ENCODE results near the gene EMSY. TPM values are rescaled to one million over a fixed set of nuclear protein-coding genes. Genes with fewer than 3 reads are reported as not detected.

The EMSY gene
- polyA plus RNA-seq, 1 donor from 2014 or later, result 25.0 TPM

DNA sequence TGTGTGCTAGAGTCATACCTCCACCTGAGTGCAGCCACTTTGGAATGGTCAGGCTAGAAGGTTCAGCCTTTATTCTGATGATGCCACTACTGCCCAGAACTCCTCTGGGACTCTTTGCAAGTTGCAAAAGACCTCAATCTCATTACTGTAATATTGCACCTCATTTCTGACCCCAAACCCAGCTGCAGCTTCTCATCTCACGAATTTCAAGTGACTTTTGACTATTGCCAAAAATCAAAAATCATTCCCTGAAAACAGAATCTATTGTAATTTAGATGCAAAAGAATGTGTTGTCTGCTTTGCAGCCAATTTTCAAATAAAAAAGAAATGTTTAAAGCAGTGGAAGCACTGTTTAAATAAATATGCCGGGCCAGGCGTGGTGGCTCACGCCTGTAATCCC lies 38.5 kb upstream of the EMSY start:
- H3K4me2 ChIP-seq (ENCODE audit: low read length), result no peak overlapping the region
- no peak overlapping the region for H2AFZ ChIP-seq (ENCODE audit: low read depth, low read length)
- H3K36me3 ChIP-seq (ENCODE audit: insufficient read depth, low read length), result no peaks in the 10 kb centered on the region
- H3K9me2 ChIP-seq (ENCODE audit: insufficient read depth, low read length), result no peaks in the 10 kb centered on the region
- no peaks in the 10 kb centered on the region for H3K79me2 ChIP-seq (replicated peaks; ENCODE audit: insufficient read depth, low read length)
- H3K9me3 ChIP-seq (ENCODE audit: low read length), result no peaks in the 10 kb centered on the region
- no peak overlapping the region for H3K4me3 ChIP-seq (ENCODE audit: low read length)
- TF ChIP-seq EP300 (conservative IDR thresholded peaks at IDR 0.05; ENCODE audit: poor library complexity, severe bottlenecking) (no peak), SMC3 (conservative IDR thresholded peaks at IDR 0.05; ENCODE audit: poor library complexity) (no peak), EZH2 (IDR thresholded peaks at IDR 0.05; ENCODE audit: borderline replicate concordance, insufficient read depth, low read length, poor library complexity, severe bottlenecking) (no peak), RAD21 (conservative IDR thresholded peaks at IDR 0.05) (no peak)
- no peak overlapping the region for H3K9ac ChIP-seq (ENCODE audit: low read length)
- H3K27me3 ChIP-seq (ENCODE audit: insufficient read depth, low read depth, low read length), result no peaks in the 10 kb centered on the region
- H4K20me1 ChIP-seq (ENCODE audit: insufficient read depth), result no peaks in the 10 kb centered on the region
- H3K27ac ChIP-seq (ENCODE audit: low read length), result no peak overlapping the region
- no peaks in the 10 kb centered on the region for H3F3A ChIP-seq (ENCODE audit: insufficient read depth, low read length, poor library complexity, severe bottlenecking)

DNA sequence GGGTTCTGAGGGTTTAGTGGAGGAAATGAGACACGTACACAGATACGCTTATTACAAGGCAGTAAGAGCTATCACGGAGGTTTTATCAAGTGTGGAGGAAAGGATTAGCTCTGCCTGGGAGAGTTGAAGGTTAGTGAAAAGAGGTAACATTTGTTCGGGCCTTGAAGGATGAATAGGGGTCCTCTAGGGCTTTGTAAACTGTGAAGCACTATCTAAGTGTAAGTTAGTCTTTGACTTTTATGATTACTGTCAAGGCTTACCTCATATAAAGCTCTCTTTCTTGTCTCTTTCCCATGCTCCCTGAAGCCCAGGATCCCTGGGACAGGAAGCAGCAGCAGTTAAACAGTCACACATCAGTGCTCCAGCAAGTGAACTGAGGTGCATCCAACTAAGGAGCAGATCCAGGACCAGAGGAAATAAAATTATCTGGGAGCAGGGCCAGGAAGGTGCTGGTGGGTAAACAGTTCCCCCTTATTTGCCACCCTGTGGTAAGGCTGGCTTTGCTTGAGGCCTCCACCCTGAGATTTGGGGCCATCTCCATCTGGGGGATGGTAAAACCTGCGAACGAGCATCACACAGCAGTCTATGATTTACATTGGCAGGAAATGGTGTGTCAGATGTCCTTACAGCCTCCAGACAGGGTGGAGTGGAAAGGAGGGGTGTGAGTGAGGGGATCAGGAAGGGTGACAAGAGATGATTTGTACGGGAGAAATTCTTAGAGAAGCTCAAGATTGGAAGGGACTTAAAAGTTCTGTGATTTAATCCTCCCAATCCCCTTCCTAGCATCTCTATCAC lies 36.5 kb upstream of the EMSY start:
- H3K4me3 ChIP-seq (ENCODE audit: low read length), result no peak overlapping the region
- TF ChIP-seq, protein P1, sequence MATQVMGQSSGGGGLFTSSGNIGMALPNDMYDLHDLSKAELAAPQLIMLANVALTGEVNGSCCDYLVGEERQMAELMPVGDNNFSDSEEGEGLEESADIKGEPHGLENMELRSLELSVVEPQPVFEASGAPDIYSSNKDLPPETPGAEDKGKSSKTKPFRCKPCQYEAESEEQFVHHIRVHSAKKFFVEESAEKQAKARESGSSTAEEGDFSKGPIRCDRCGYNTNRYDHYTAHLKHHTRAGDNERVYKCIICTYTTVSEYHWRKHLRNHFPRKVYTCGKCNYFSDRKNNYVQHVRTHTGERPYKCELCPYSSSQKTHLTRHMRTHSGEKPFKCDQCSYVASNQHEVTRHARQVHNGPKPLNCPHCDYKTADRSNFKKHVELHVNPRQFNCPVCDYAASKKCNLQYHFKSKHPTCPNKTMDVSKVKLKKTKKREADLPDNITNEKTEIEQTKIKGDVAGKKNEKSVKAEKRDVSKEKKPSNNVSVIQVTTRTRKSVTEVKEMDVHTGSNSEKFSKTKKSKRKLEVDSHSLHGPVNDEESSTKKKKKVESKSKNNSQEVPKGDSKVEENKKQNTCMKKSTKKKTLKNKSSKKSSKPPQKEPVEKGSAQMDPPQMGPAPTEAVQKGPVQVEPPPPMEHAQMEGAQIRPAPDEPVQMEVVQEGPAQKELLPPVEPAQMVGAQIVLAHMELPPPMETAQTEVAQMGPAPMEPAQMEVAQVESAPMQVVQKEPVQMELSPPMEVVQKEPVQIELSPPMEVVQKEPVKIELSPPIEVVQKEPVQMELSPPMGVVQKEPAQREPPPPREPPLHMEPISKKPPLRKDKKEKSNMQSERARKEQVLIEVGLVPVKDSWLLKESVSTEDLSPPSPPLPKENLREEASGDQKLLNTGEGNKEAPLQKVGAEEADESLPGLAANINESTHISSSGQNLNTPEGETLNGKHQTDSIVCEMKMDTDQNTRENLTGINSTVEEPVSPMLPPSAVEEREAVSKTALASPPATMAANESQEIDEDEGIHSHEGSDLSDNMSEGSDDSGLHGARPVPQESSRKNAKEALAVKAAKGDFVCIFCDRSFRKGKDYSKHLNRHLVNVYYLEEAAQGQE (IDR thresholded peaks at IDR 0.05; ENCODE audit: borderline replicate concordance), result no peak
- no peak for TF ChIP-seq SMC3 (conservative IDR thresholded peaks at IDR 0.05; ENCODE audit: poor library complexity)
- TF ChIP-seq EP300 (conservative IDR thresholded peaks at IDR 0.05; ENCODE audit: poor library complexity, severe bottlenecking), result no peak
- TF ChIP-seq, protein P2, sequence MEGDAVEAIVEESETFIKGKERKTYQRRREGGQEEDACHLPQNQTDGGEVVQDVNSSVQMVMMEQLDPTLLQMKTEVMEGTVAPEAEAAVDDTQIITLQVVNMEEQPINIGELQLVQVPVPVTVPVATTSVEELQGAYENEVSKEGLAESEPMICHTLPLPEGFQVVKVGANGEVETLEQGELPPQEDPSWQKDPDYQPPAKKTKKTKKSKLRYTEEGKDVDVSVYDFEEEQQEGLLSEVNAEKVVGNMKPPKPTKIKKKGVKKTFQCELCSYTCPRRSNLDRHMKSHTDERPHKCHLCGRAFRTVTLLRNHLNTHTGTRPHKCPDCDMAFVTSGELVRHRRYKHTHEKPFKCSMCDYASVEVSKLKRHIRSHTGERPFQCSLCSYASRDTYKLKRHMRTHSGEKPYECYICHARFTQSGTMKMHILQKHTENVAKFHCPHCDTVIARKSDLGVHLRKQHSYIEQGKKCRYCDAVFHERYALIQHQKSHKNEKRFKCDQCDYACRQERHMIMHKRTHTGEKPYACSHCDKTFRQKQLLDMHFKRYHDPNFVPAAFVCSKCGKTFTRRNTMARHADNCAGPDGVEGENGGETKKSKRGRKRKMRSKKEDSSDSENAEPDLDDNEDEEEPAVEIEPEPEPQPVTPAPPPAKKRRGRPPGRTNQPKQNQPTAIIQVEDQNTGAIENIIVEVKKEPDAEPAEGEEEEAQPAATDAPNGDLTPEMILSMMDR (IDR thresholded peaks at IDR 0.05; ENCODE audit: poor library complexity, severe bottlenecking), result no peak
- no peak for TF ChIP-seq MXI1 (conservative IDR thresholded peaks at IDR 0.05; ENCODE audit: poor library complexity, severe bottlenecking)
- TF ChIP-seq RAD21 (conservative IDR thresholded peaks at IDR 0.05), result no peak
- TF ChIP-seq POLR2AphosphoS5 (IDR thresholded peaks at IDR 0.05), result no peak
- no peak for TF ChIP-seq EZH2 (IDR thresholded peaks at IDR 0.05; ENCODE audit: borderline replicate concordance, insufficient read depth, low read length, poor library complexity, severe bottlenecking)
- no peak for TF ChIP-seq TAF1 (IDR thresholded peaks at IDR 0.05; ENCODE audit: low read depth)
- H3K36me3 ChIP-seq (ENCODE audit: insufficient read depth, low read length), result no peaks in the 10 kb centered on the region
- H3K9ac ChIP-seq (ENCODE audit: low read length), result no peak overlapping the region
- no peaks in the 10 kb centered on the region for H3K27me3 ChIP-seq (ENCODE audit: insufficient read depth, low read depth, low read length)
- H3K4me2 ChIP-seq (ENCODE audit: low read length), result no peak overlapping the region
- no peaks in the 10 kb centered on the region for H3K79me2 ChIP-seq (replicated peaks; ENCODE audit: insufficient read depth, low read length)
- H3K9me2 ChIP-seq (ENCODE audit: insufficient read depth, low read length), result no peaks in the 10 kb centered on the region
- no peaks in the 10 kb centered on the region for H4K20me1 ChIP-seq (ENCODE audit: insufficient read depth)
- no peak overlapping the region for H2AFZ ChIP-seq (ENCODE audit: low read depth, low read length)
- no peaks in the 10 kb centered on the region for H3F3A ChIP-seq (ENCODE audit: insufficient read depth, low read length, poor library complexity, severe bottlenecking)
- H3K27ac ChIP-seq (ENCODE audit: low read length), result no peak overlapping the region
- H3K9me3 ChIP-seq (ENCODE audit: low read length), result no peaks in the 10 kb centered on the region
